ENCODE results near the gene C6. TPM values are rescaled to one million over a fixed set of nuclear protein-coding genes. Genes with fewer than 3 reads are reported as not detected.

C6 gene
- total RNA-seq (2021; ENCODE audit: unreplicated experiment) = 0.37 TPM
- polyA plus RNA-seq (2012) = not detected in 2 replicates
- Bru-seq, nascent RNA = percentile 2 among the genes with signal in this experiment
- percentile 0 among the genes with signal in this experiment for BruChase-seq, experiment 1, labeled RNA remaining after a 6-hour chase
- BruChase-seq, experiment 2, labeled RNA remaining after a 2-hour chase = percentile 2 among the genes with signal in this experiment
- long read RNA-seq = 0 reads

- no peak within 1 kb of the TSS for H3K9ac ChIP-seq (ENCODE audit: low read length)
- H3K27ac ChIP-seq (ENCODE audit: low read depth, low read length) = no peak within 1 kb of the TSS
- no peak for ATAC-seq
- TF ChIP-seq, protein P1, sequence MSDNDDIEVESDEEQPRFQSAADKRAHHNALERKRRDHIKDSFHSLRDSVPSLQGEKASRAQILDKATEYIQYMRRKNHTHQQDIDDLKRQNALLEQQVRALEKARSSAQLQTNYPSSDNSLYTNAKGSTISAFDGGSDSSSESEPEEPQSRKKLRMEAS (IDR thresholded peaks at IDR 0.05) = no peak
- TF ChIP-seq POLR2AphosphoS5 (IDR thresholded peaks at IDR 0.05; ENCODE audit: low read depth, low read length) = no peak
- no peak for TF ChIP-seq POLR2A (IDR thresholded peaks at IDR 0.05; ENCODE audit: borderline replicate concordance, extremely low read depth, insufficient read depth, insufficient read length)
- no peak for TF ChIP-seq ATF3 (IDR thresholded peaks at IDR 0.05)
- TF ChIP-seq ZBTB33 (IDR thresholded peaks at IDR 0.05; ENCODE audit: extremely low read depth, insufficient replicate concordance, low read length) = no peak
- TF ChIP-seq, protein P2, sequence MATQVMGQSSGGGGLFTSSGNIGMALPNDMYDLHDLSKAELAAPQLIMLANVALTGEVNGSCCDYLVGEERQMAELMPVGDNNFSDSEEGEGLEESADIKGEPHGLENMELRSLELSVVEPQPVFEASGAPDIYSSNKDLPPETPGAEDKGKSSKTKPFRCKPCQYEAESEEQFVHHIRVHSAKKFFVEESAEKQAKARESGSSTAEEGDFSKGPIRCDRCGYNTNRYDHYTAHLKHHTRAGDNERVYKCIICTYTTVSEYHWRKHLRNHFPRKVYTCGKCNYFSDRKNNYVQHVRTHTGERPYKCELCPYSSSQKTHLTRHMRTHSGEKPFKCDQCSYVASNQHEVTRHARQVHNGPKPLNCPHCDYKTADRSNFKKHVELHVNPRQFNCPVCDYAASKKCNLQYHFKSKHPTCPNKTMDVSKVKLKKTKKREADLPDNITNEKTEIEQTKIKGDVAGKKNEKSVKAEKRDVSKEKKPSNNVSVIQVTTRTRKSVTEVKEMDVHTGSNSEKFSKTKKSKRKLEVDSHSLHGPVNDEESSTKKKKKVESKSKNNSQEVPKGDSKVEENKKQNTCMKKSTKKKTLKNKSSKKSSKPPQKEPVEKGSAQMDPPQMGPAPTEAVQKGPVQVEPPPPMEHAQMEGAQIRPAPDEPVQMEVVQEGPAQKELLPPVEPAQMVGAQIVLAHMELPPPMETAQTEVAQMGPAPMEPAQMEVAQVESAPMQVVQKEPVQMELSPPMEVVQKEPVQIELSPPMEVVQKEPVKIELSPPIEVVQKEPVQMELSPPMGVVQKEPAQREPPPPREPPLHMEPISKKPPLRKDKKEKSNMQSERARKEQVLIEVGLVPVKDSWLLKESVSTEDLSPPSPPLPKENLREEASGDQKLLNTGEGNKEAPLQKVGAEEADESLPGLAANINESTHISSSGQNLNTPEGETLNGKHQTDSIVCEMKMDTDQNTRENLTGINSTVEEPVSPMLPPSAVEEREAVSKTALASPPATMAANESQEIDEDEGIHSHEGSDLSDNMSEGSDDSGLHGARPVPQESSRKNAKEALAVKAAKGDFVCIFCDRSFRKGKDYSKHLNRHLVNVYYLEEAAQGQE (IDR thresholded peaks at IDR 0.05; ENCODE audit: low read depth) = no peak
- RAD21 ChIA-PET (ENCODE audit: low non-redundant PET in 1 of 2, low total read pairs in 2 of 2, uncharacterized antibody in 2 of 2, unreplicated experiment in 2 of 2) = no interaction called here
- DNase-seq (ENCODE audit: low read depth, low spot score) = no peak
- H3K79me2 ChIP-seq (ENCODE audit: insufficient read depth, low read length) = no peaks in the 10 kb centered on the region
- intact Hi-C loops (cut with micrococcal nuclease) = no loop called here
- POLR2A ChIA-PET = no interaction called here
- no peak within 1 kb of the TSS for H3K4me2 ChIP-seq (ENCODE audit: low read length)
- H3K9me3 ChIP-seq (ENCODE audit: control insufficient read depth in 1 of 2, insufficient read depth in 1 of 2, low read depth in 1 of 2, low read length in 2 of 2) = no peaks in the 10 kb centered on the region
- BruUV-seq (replicated peaks) = no TSS peak
- H3K36me3 ChIP-seq (ENCODE audit: control insufficient read depth in 1 of 2, insufficient read depth in 2 of 2, low read length in 2 of 2) = no peaks in the 10 kb centered on the region
- CTCF ChIA-PET = no interaction called here
- no peaks in the 10 kb centered on the region for H3K4me1 ChIP-seq (ENCODE audit: control insufficient read depth in 1 of 2, insufficient read depth in 2 of 2, low read length in 2 of 2)
- no peak within 1 kb of the TSS for H2AFZ ChIP-seq (ENCODE audit: low read depth, low read length, poor library complexity, severe bottlenecking)
- H3K27me3 ChIP-seq (ENCODE audit: insufficient read depth, low read length) = no peaks in the 10 kb centered on the region
- H4K20me1 ChIP-seq (ENCODE audit: insufficient read depth) = no peaks in the 10 kb centered on the region
- no peak within 1 kb of the TSS for H3K4me3 ChIP-seq (replicated peaks in 1 of 2; ENCODE audit: low read depth in 1 of 2, low read length in 2 of 2)
- no peaks in the 10 kb centered on the region for H3K9me2 ChIP-seq (ENCODE audit: insufficient read depth)
Observed at GRCh38 chr5:41213340-41213739, at the start of gene C6. Gene C6 (minus strand): TSS chr5:41213532. CDS start chr5:41203230, 10,302 bp downstream.

Measured in HCT116 (cell line).